Lower leg skin (tissue), 3 donors: ENCODE measurements around the gene TTC21B.

Experiments
- CTCF ChIP-seq, 3 donors: fragments of 450-650 bp; IDR thresholded peaks; one replicate each; pipeline ENCODE4 v1.5.1; 2016; ENCODE audit warnings: antibody characterized with exemption in 3 of 3, mild to moderate bottlenecking in 3 of 3, moderate library complexity in 2 of 3
- POLR2A ChIP-seq, 2 donors: fragments of 450-650 bp; IDR thresholded peaks; one replicate each; pipeline ENCODE4 v1.6.1; 2016 to 2017; ENCODE audit warnings: antibody characterized with exemption in 2 of 2, mild to moderate bottlenecking in 1 of 2, moderate library complexity in 1 of 2

DNA sequence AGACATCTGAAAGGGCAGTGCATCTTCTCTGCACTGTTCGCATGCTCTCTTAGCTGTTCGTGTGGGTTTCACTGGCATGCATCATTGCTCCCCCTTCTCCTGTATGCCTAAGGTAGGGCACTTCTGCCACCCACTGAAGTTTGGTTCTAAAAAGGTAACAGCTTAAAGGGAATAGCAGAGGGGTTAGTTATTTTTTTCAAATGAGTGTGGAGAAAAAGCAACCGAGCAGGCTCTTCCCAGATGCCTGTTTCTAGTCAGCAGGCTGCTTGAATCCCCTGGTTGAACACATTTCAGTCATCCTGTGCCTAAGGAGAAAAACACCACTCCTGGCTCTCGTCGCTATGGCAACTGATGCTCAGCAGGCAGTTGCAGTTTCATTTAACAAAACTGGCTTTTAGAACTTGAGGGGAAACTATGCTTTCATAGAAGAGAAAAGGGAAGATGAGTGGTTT is 89.7 kb downstream of the TTC21B start:
- TF ChIP-seq CTCF (IDR thresholded peaks at IDR 0.05) = no peak
- no peak for TF ChIP-seq POLR2A (IDR thresholded peaks at IDR 0.05)
